HCT116 (cell line): ENCODE data around the gene TRPM3. TPM values are rescaled to one million over a fixed set of nuclear protein-coding genes. Genes with fewer than 3 reads are reported as not detected.

Source experiments
- ATAC-seq: fragments of 200-7000 bp; cut with Tn5 transposase; 2 replicates; pipeline ENCODE4 v1.9.1; 2020; ENCODE audit warnings: mild to moderate bottlenecking, moderate library complexity
- BruUV-seq: library from RNA; stranded (reverse); fragments of 400-500 nt; replicated peaks from 2 replicates; lab custom pipeline; 2021; lab: Mats Ljungman, UMichigan
- CTCF ChIA-PET: fragments of 300-600 bp; sonication (Branson Sonifier 250); formaldehyde crosslinking; loops from one replicate; lab custom pipeline; 2021; ENCODE audit warnings: antibody characterized with exemption; lab: Charles Lee
- POLR2A ChIA-PET: fragments of 300-600, 350-600 bp; sonication (Branson Sonifier 250); formaldehyde crosslinking; loops from one replicate; lab custom pipeline; 2021; ENCODE audit warnings: antibody characterized with exemption; lab: Charles Lee
- RAD21 ChIA-PET, 2 experiments: fragments of 300-600 bp; sonication (Branson Sonifier 250); formaldehyde crosslinking; loops; one replicate each; lab custom pipeline; 2023; ENCODE audit warnings: low total read pairs in 2 of 2; ENCODE audit not compliant: uncharacterized antibody in 2 of 2, unreplicated experiment in 2 of 2, low non-redundant PET in 1 of 2; lab: Charles Lee
- DNase-seq: peaks from one replicate; pipeline ENCODE4 v3.0.0-alpha.2; 2010; ENCODE audit warnings: low read depth, low spot score
- H2AFZ ChIP-seq: fragments of 200-600 bp; shearing (Covaris generic), sonication (generic); 2 replicates; pipeline ENCODE4 v1.6.1; 2017; ENCODE audit warnings: low read depth, mixed run types, mixed read lengths, antibody characterized with exemption, low read length; ENCODE audit not compliant: poor library complexity, severe bottlenecking
- H3K27ac ChIP-seq: 2 replicates; pipeline ENCODE4 v1.5.1; 2012; ENCODE audit warnings: low read depth, low read length
- H3K27me3 ChIP-seq: fragments of 200-600 bp; sonication (generic); 2 replicates; pipeline ENCODE4 v1.6.1; 2016; ENCODE audit warnings: mixed run types, low read length, mixed read lengths; ENCODE audit not compliant: insufficient read depth
- H3K36me3 ChIP-seq, 2 experiments: fragments of 200-500 bp in 1 of 2; fragments of 200-600 bp in 1 of 2; sonication (Bioruptor generic) in 1 of 2; sonication (generic) in 1 of 2; 2 replicates each; pipeline versions ENCODE4 v1.5.1 to v1.6.1; 2014 to 2016; ENCODE audit warnings: low read length in 2 of 2, inconsistent platforms in 1 of 2, mixed read lengths in 1 of 2, mixed run types in 1 of 2; ENCODE audit not compliant: insufficient read depth in 2 of 2, control insufficient read depth in 1 of 2
- H3K4me1 ChIP-seq, 2 experiments: fragments of 200-600 bp in 1 of 2; sonication (generic) in 1 of 2; 2 replicates each; pipeline versions ENCODE4 v1.5.1 to v1.6.1; 2012 to 2017; ENCODE audit warnings: low read length in 2 of 2, inconsistent platforms in 1 of 2, mild to moderate bottlenecking in 1 of 2, mixed read lengths in 1 of 2, mixed run types in 1 of 2, moderate library complexity in 1 of 2; ENCODE audit not compliant: insufficient read depth in 2 of 2, control insufficient read depth in 1 of 2
- H3K4me2 ChIP-seq: fragments of 200-600 bp; sonication (generic); 2 replicates; pipeline ENCODE4 v1.6.1; 2017; ENCODE audit warnings: mixed run types, low read length, mixed read lengths
- H3K4me3 ChIP-seq, 2 experiments: fragments of 200-600 bp in 1 of 2; sonication (generic) in 1 of 2; replicated peaks in 1 of 2; 2 replicates each; pipeline ENCODE4 v1.5.1; 2011 to 2016; ENCODE audit warnings: low read length in 2 of 2, control low read depth in 1 of 2, low read depth in 1 of 2, mild to moderate bottlenecking in 1 of 2, mixed read lengths in 1 of 2, mixed run types in 1 of 2
- H3K79me2 ChIP-seq: fragments of 200-600 bp; sonication (generic); 2 replicates; pipeline ENCODE4 v1.6.1; 2017; ENCODE audit warnings: mild to moderate bottlenecking, mixed run types, low read length, moderate library complexity, mixed read lengths; ENCODE audit not compliant: insufficient read depth
- H3K9ac ChIP-seq: fragments of 200-600 bp; sonication (generic); 2 replicates; pipeline ENCODE4 v1.6.1; 2016; ENCODE audit warnings: low read length, mixed read lengths
- H3K9me2 ChIP-seq: fragments of 200-600 bp; sonication (generic), shearing (Covaris generic); 2 replicates; pipeline ENCODE4 v1.6.1; 2017; ENCODE audit warnings: mixed run types, mild to moderate bottlenecking, moderate library complexity; ENCODE audit not compliant: insufficient read depth
- H3K9me3 ChIP-seq, 2 experiments: fragments of 200-500 bp in 1 of 2; fragments of 200-600 bp in 1 of 2; sonication (Bioruptor generic) in 1 of 2; sonication (generic) in 1 of 2; 2 replicates each; pipeline ENCODE4 v1.6.1; 2014 to 2017; ENCODE audit warnings: low read length in 2 of 2, mixed read lengths in 2 of 2, inconsistent platforms in 1 of 2, low read depth in 1 of 2, mild to moderate bottlenecking in 1 of 2, mixed run types in 1 of 2, moderate library complexity in 1 of 2; ENCODE audit not compliant: control insufficient read depth in 1 of 2, insufficient read depth in 1 of 2
- H4K20me1 ChIP-seq: fragments of 200-600 bp; sonication (generic), shearing (Covaris generic); 2 replicates; pipeline ENCODE4 v1.6.1; 2017; ENCODE audit warnings: mixed run types, mild to moderate bottlenecking, moderate library complexity; ENCODE audit not compliant: insufficient read depth
- CEBPB ChIP-seq: IDR thresholded peaks from 2 replicates; pipeline ENCODE4 v1.6.1; 2012; ENCODE audit warnings: low read depth
- CTCF ChIP-seq, 3 experiments: fragments of 200-600 bp in 1 of 3; sonication (generic) in 1 of 3; IDR thresholded peaks in 2 of 3; conservative IDR thresholded peaks in 1 of 3; 2 replicates each; pipeline ENCODE4 v1.5.1; 2012 to 2017; ENCODE audit warnings: low read depth in 2 of 3, low read length in 2 of 3, antibody characterized with exemption in 1 of 3, borderline replicate concordance in 1 of 3, control low read depth in 1 of 3, mild to moderate bottlenecking in 1 of 3, mixed read lengths in 1 of 3, mixed run types in 1 of 3, moderate library complexity in 1 of 3; ENCODE audit not compliant: insufficient read depth in 1 of 3
- EGR1 ChIP-seq: IDR thresholded peaks from 2 replicates; pipeline ENCODE4 v1.6.1; 2012; ENCODE audit warnings: low read depth
- ELF1 ChIP-seq: IDR thresholded peaks from 2 replicates; pipeline ENCODE4 v1.6.1; 2012; ENCODE audit warnings: low read depth, borderline replicate concordance
- EZH2phosphoT487 ChIP-seq: fragments of 200-600 bp; IDR thresholded peaks from 2 replicates; pipeline ENCODE4 v1.6.1; 2018; ENCODE audit warnings: antibody characterized with exemption, borderline replicate concordance
- JUND ChIP-seq: IDR thresholded peaks from 2 replicates; pipeline ENCODE4 v1.6.1; 2012
- MAX ChIP-seq: IDR thresholded peaks from 2 replicates; pipeline ENCODE4 v1.6.1; 2012
- RAD21 ChIP-seq: IDR thresholded peaks from 2 replicates; pipeline ENCODE4 v1.6.1; 2012; ENCODE audit warnings: low read depth, mild to moderate bottlenecking
- REST ChIP-seq: IDR thresholded peaks from 2 replicates; pipeline ENCODE4 v1.6.1; 2012; ENCODE audit warnings: low read depth
- YY1 ChIP-seq: IDR thresholded peaks from 2 replicates; pipeline ENCODE4 v1.6.1; 2011; ENCODE audit warnings: low read length, low read depth, moderate library complexity, mild to moderate bottlenecking; ENCODE audit not compliant: insufficient replicate concordance; ENCODE audit errors: extremely low read depth
- ZFX ChIP-seq: fragments of 450-650 bp; IDR thresholded peaks from 2 replicates; pipeline ENCODE4 v1.6.1; 2017
- intact Hi-C: fragments of 100-400 bp; cut with micrococcal nuclease; formaldehyde crosslinking; loops from 2 replicates; pipeline ENCODE4 v1.10.0; 2022
- total RNA-seq: library from RNA; stranded (reverse); gene quantifications from one replicate; pipeline ENCODE4 v1.2.1, GENCODE V29; 2021; ENCODE audit not compliant: unreplicated experiment

Gene TRPM3
- total RNA-seq, 1 experiment from 2014 or later: not detected

DNA sequence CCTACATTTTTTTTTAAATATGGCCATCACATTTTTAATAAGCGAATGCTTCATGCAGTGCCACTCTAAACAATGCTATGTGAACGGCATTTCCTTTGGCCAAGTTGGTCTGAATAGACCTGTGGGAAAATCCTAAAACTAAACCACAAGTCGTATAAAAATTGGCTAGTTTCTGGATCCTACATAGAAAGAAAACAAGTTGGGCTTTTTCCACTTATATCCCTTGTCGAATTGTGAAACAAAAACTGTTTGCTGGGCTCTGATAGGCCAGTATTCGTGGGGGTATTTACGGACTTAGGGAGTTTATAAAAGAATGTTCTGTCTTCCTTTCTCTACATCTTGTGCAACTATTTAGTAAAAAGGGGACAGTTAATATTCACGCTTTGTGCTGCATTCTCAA lies 553.9 kb downstream of the TRPM3 start:
- Histone ChIP-seq H3K4me3 (no peak overlapping the region), H3K27ac (no peak overlapping the region), H3K9me2 (no peaks in the 10 kb centered on the region), H3K36me3 (no peaks in the 10 kb centered on the region), H3K9ac (no peak overlapping the region), H3K27me3 (no peaks in the 10 kb centered on the region), H2AFZ (no peak overlapping the region), H3K9me3 (no peaks in the 10 kb centered on the region), H3K4me2 (no peak overlapping the region), H3K79me2 (no peaks in the 10 kb centered on the region), H3K4me1 (no peaks in the 10 kb centered on the region), H4K20me1 (no peaks in the 10 kb centered on the region)
- ChIA-PET CTCF (no interaction called here), POLR2A (no interaction called here), RAD21 (no interaction called here)
- TF ChIP-seq JUND (no peak), ZFX (no peak), CTCF (IDR thresholded peaks at IDR 0.05 in 2 of 3, conservative IDR thresholded peaks at IDR 0.05 in 1 of 3; ENCODE audit: borderline replicate concordance in 1 of 3, insufficient read depth in 1 of 3, low read depth in 2 of 3, low read length in 2 of 3) (no peak), REST (no peak), EZH2phosphoT487 (no peak), MAX (no peak), ELF1 (no peak), CEBPB (no peak), YY1 (no peak), RAD21 (no peak), EGR1 (no peak)
- DNase-seq (no peak), ATAC-seq (no peak)
- intact Hi-C loops: no loop called here
- no TSS peak for BruUV-seq
